Stimulated activated naive CD4-positive, alpha-beta T cell treated with Interleukin-2 at 50 U/mL for 16 hours (primary cell): ENCODE data around the gene COX5A.

Experiments
- DNase-seq: peaks from one replicate; lab custom pipeline; 2025; lab: John Stamatoyannopoulos, UW

COX5A gene

GRCh38 chr15:74937590-74938371 is at the start of gene COX5A:
TSS of gene COX5A (minus strand) at chr15:74938073. CDS start at chr15:74938014, 59 bp downstream.
- DNase-seq: peak; percentile 91

GRCh38 chr15:74983725-74984231 is 45.9 kb upstream of the COX5A start:
- DNase-seq: peak; percentile 45

- no peak for DNase-seq
These were observed 44.3 kb upstream of the COX5A start for GRCh38 chr15:74982183-74982582.

- peak; percentile 21 for DNase-seq
These were observed 40.6 kb upstream of the COX5A start for GRCh38 chr15:74978503-74978902.

GRCh38 chr15:74978077-74978476 is 40.2 kb upstream of the COX5A start:
- no peak for DNase-seq

GRCh38 chr15:74977599-74977998 is 39.7 kb upstream of the COX5A start:
- DNase-seq: no peak

- DNase-seq: no peak
These were observed 38.3 kb upstream of the COX5A start for GRCh38 chr15:74976159-74976558.

GRCh38 chr15:74967670-74968069 is 29.8 kb upstream of the COX5A start:
- no peak for DNase-seq

- DNase-seq: no peak
These were observed 26.9 kb upstream of the COX5A start for GRCh38 chr15:74964794-74965193.

GRCh38 chr15:74963213-74963612 is 25.3 kb upstream of the COX5A start:
- no peak for DNase-seq

GRCh38 chr15:74962671-74963070 is 24.8 kb upstream of the COX5A start:
- DNase-seq: no peak

GRCh38 chr15:74962219-74962618 is 24.3 kb upstream of the COX5A start:
- no peak for DNase-seq

GRCh38 chr15:74961616-74962015 is 23.7 kb upstream of the COX5A start:
- no peak for DNase-seq

- no peak for DNase-seq
These were observed 23.2 kb upstream of the COX5A start for GRCh38 chr15:74960995-74961588.

- DNase-seq: no peak
These were observed 22.4 kb upstream of the COX5A start for GRCh38 chr15:74960286-74960685.

- no peak for DNase-seq
These were observed 21.7 kb upstream of the COX5A start for GRCh38 chr15:74959586-74959939.

GRCh38 chr15:74958908-74959585 is 21.2 kb upstream of the COX5A start:
- no peak for DNase-seq

GRCh38 chr15:74958320-74958907 is 20.5 kb upstream of the COX5A start:
- no peak for DNase-seq

GRCh38 chr15:74957476-74958035 is 19.7 kb upstream of the COX5A start:
- DNase-seq: no peak

- peak; percentile 66 for DNase-seq
These were observed 19.0 kb upstream of the COX5A start, which contains the start of gene RPP25 for GRCh38 chr15:74956648-74957475. TSS of gene RPP25 (minus strand) at chr15:74956772. CDS start at chr15:74956583, 189 bp downstream.
